A549 (cell line): ENCODE measurements around the gene MSL3B.

Source experiments
- BHLHE40 ChIP-seq: IDR thresholded peaks from 2 replicates; pipeline ENCODE4 v1.6.1; 2012; ENCODE audit warnings: low read depth, low read length, inconsistent platforms
- CBX8 ChIP-seq: fragments of 200-600 bp; sonication (generic); IDR thresholded peaks from 2 replicates; pipeline ENCODE4 v1.6.1; 2016
- CHD4 ChIP-seq: fragments of 200-600 bp; sonication (generic); IDR thresholded peaks from 2 replicates; pipeline ENCODE4 v1.6.1; 2016; ENCODE audit warnings: antibody characterized with exemption, mild to moderate bottlenecking, borderline replicate concordance
- HMGXB4 ChIP-seq: fragments of 250-450 bp; sonication (Bioruptor Pico); IDR thresholded peaks from 2 replicates; pipeline ENCODE4 v1.5.0; 2021; ENCODE audit warnings: mild to moderate bottlenecking, moderate library complexity, borderline replicate concordance
- HOXB13 ChIP-seq: fragments of 250-450 bp; sonication (Bioruptor Pico); IDR thresholded peaks from 2 replicates; pipeline ENCODE4 v1.5.0; 2020; ENCODE audit warnings: low read depth, mild to moderate bottlenecking, moderate library complexity
- MAFK ChIP-seq: fragments of 450-650 bp; IDR thresholded peaks from 2 replicates; pipeline ENCODE4 v1.6.1; 2014; ENCODE audit not compliant: partially characterized antibody
- MYC ChIP-seq: IDR thresholded peaks from 2 replicates; pipeline ENCODE4 v1.6.1; 2012; ENCODE audit warnings: mild to moderate bottlenecking, inconsistent platforms, low read length, improper control_type of control experiment, borderline replicate concordance
- POLR2A ChIP-seq: IDR thresholded peaks from 2 replicates; pipeline ENCODE4 v1.6.1; 2012; ENCODE audit warnings: mild to moderate bottlenecking, low read length
- RAD21 ChIP-seq, 2 experiments: fragments of >200 bp in 1 of 2; sonication (Bioruptor Twin) in 1 of 2; formaldehyde crosslinking in 1 of 2; IDR thresholded peaks in 1 of 2; conservative IDR thresholded peaks in 1 of 2; 2 replicates in 1 of 2; 3 replicates in 1 of 2; pipeline ENCODE4 v1.6.1; 2012 to 2018; ENCODE audit warnings: inconsistent platforms in 1 of 2
- SMC3 ChIP-seq: fragments of >200 bp; sonication (Bioruptor Twin); formaldehyde crosslinking; IDR thresholded peaks from 3 replicates; pipeline ENCODE4 v1.6.1; 2018; ENCODE audit warnings: inconsistent platforms
- ZNF302 ChIP-seq: fragments of 250-450 bp; sonication (Bioruptor Pico); IDR thresholded peaks from 2 replicates; pipeline ENCODE4 v1.9.0; 2021; ENCODE audit warnings: inconsistent platforms, mild to moderate bottlenecking, moderate library complexity
- TF ChIP-seq, protein P1 (sequence below): fragments of >200 bp; sonication (Bioruptor Twin); formaldehyde crosslinking; IDR thresholded peaks from 3 replicates; pipeline ENCODE4 v1.5.1; 2016
- TF ChIP-seq, protein P2 (sequence below): IDR thresholded peaks from 2 replicates; pipeline ENCODE4 v1.6.1; 2012
- TF ChIP-seq, protein P3 (sequence below): fragments of 450-650 bp; IDR thresholded peaks from 2 replicates; pipeline ENCODE4 v1.6.1; 2014; ENCODE audit warnings: antibody characterized with exemption

DNA sequence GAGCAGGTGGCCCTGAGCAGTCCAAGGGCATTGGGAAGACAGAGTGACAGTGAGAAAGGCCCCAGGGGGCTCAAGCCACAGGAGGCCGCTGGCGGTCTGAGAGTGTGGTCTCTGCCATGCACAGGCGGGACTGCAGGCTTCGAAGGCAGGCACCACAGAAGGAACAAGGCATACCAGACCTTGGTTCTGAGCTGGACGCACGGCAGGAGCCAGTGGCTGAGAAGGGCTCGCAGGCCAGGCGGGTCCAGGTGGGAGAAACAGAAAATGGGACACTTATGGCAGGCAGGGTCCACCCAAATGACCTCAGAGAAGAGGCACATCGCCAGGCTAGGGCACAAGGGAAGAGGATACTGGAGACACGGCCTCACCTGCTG lies 28.8 kb downstream of the MSL3B start:
- TF ChIP-seq, protein P1, sequence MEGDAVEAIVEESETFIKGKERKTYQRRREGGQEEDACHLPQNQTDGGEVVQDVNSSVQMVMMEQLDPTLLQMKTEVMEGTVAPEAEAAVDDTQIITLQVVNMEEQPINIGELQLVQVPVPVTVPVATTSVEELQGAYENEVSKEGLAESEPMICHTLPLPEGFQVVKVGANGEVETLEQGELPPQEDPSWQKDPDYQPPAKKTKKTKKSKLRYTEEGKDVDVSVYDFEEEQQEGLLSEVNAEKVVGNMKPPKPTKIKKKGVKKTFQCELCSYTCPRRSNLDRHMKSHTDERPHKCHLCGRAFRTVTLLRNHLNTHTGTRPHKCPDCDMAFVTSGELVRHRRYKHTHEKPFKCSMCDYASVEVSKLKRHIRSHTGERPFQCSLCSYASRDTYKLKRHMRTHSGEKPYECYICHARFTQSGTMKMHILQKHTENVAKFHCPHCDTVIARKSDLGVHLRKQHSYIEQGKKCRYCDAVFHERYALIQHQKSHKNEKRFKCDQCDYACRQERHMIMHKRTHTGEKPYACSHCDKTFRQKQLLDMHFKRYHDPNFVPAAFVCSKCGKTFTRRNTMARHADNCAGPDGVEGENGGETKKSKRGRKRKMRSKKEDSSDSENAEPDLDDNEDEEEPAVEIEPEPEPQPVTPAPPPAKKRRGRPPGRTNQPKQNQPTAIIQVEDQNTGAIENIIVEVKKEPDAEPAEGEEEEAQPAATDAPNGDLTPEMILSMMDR: no peak
- no peak for TF ChIP-seq POLR2A
- no peak for TF ChIP-seq RAD21 (conservative IDR thresholded peaks at IDR 0.05 in 1 of 2, IDR thresholded peaks at IDR 0.05 in 1 of 2)
- no peak for TF ChIP-seq SMC3
- TF ChIP-seq, protein P2, sequence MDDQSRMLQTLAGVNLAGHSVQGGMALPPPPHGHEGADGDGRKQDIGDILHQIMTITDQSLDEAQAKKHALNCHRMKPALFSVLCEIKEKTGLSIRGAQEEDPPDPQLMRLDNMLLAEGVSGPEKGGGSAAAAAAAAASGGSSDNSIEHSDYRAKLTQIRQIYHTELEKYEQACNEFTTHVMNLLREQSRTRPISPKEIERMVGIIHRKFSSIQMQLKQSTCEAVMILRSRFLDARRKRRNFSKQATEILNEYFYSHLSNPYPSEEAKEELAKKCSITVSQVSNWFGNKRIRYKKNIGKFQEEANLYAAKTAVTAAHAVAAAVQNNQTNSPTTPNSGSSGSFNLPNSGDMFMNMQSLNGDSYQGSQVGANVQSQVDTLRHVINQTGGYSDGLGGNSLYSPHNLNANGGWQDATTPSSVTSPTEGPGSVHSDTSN: no peak
- no peak for TF ChIP-seq CHD4
- TF ChIP-seq HMGXB4: no peak
- TF ChIP-seq MAFK: no peak
- TF ChIP-seq CBX8: no peak
- TF ChIP-seq MYC: no peak
- no peak for TF ChIP-seq BHLHE40
- TF ChIP-seq, protein P3, sequence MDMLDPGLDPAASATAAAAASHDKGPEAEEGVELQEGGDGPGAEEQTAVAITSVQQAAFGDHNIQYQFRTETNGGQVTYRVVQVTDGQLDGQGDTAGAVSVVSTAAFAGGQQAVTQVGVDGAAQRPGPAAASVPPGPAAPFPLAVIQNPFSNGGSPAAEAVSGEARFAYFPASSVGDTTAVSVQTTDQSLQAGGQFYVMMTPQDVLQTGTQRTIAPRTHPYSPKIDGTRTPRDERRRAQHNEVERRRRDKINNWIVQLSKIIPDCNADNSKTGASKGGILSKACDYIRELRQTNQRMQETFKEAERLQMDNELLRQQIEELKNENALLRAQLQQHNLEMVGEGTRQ: no peak
- TF ChIP-seq ZNF302: no peak
- no peak for TF ChIP-seq HOXB13 (CRISPR knock-in tag)
